ENCODE data around the gene PSME3.

The PSME3 gene

DNA sequence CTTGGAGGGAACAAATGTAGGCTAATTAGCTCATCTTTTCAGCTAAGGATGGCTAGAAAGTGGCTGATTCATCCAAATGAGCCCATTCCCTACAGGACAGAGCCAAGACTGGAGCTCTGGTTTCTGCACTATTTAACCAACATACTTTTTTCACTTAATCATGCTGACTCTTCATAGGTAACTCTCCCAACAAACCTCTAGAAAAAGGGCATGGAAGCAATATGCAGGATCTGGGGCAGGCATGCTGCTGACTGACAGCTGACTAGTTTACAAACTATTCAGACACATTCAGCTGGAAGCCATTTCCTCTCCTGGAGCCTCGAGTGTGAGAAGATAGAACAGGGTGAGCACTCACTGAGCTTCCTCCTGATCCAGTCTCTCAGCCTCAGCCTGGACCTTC lies 15.3 kb upstream of the PSME3 start:
- DNase-seq, result no peak

- DNase-seq, result no peak
Observed at GRCh38 chr17:42818379-42818778, 14.8 kb upstream of the PSME3 start.

DNA sequence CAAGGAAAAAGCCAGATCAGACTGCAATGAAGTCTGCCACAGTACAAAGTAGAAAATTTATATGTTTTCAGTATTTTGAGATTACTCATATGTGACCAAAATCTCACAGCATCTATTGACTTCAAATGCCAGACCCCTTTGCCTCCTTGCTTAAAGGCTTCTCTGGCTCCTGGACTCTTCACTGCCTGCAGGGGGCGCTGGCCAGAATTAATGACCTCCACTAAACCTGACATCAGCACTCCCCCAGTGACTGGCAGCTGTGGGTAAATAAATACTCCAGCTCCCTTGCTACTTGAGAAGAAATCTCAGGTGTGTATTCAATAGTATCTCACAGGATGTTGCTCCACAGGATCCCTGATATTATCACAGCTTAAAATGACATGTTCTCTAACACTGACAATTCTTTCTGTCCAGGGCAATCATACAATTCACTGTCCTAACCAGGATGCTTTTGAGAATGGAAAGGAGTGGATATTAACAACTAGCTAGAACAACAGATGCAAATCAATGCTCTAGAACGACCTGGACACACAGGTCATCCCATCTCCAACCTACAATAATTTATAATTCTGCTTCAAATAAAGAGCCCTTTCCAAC lies 13.2 kb upstream of the PSME3 start:
- DNase-seq, result no peak

GRCh38 chr17:42821176-42821575 lies 12.0 kb upstream of the PSME3 start:
- no peak for DNase-seq

GRCh38 chr17:42827472-42827871 lies 5.7 kb upstream of the PSME3 start:
- no peak for DNase-seq

GRCh38 chr17:42830971-42831370 lies 2.2 kb upstream of the PSME3 start:
- DNase-seq, result no peak

GRCh38 chr17:42832213-42832933 lies 824 bp upstream of the PSME3 start:
- DNase-seq, result no peak

GRCh38 chr17:42833767-42834422 lies 698 bp downstream of the PSME3 start:
- no peak for DNase-seq

DNA sequence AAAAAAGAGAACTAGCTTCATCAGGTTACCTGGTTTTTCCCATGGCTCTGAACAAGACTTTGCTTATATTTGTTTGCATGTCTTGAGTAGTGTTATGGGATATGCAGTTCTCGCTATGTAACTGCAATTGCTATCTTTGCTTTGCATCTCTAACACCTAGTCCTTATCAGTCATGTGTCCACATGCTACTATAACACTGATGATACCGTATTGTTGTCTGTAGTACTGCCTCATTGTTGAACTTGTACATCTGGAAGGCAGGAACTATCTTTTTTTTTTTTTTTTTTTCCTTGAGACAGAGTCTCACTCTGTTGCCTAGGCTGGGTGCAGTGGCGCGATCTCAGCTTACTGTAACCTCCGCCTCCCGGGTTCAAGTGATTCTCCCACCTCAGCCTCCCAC lies 2.5 kb downstream of the PSME3 start:
- DNase-seq, result no peak

DNA sequence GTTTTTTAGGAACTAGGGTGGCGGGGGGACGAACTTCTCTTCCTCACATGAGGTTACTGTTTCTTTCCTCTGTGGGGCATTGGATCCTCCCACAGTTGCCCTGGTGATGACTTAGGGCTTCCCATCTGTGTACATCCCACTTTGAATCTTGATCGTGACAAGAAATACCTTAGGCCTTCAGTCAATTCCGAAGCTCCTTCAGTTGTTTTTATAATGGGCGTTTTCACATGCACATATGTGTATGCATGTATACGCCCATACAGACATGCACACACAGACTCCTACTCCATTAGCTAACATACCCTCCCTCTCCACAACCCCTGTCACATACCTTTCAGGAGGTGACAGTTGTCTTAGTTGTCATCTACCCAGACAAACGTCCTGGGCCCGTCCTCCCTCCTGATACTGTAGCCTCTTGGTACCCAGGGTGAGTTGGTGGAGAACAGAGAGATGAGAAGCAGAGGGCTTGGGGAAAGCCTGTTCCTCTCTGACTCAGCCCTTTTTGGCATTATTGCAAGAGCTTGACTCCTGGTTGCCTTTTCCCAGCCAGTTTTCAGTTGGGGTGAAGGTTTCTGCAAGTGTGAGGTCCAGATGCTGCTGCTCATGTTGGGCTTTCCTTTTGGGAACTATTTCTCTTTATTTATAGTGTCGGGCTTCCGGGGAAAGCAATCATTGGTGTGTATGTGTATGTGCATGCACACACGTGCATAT lies 8.9 kb downstream of the PSME3 start:
- DNase-seq, result no peak

DNA sequence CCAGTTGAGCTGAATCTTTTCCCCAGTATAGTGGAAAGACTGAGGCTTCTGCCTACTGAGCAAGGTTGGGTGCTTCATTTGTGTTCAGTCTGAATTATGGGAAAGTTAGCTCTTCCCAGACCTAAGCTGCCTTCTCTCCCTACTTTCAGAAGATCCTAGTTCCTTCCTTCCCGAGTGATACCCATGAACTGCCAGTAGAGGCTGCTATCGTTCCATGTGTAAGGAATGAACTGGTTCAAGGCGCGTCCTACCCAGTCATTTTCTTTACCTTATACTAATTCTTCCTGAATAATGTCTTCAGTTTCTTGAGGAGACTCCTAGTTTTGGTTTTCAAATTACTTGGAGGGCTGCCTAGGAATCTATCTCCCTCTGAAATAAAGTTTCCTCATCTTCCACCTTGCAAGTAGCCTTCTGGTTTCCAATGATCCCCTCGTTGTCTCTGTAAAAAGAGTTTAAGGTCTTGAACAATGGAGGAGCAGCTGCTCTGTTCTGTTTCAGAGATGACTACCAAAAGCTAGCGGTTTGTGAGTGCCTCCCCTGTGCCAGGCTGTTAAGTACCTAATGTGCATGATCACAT lies 10.2 kb downstream of the PSME3 start:
- no peak for DNase-seq

DNA sequence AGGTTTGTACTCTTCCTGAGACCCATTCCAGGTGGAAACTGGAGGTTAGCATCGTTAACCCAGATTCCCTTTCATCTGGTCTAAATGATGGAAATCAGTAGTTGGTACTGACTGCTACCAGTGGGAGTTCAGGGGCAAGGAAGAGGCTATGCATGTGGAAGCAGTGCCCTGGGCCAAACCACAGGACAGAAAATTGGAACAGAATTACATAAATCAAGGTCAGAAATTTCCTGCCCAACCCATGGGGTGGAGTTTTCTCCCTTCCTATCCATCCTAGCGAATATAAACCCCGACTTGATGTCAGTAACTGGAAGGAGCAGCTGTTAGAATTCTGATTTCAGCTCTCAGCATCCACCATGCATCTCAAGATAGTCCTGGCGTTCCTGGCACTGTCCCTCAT lies 11.1 kb downstream of the PSME3 start, which contains the start of gene AOC2:
TSS of gene AOC2 (plus strand) at position 310 of the 400 bp plus-strand sequence. CDS start at position 357, 47 bp downstream.
- no peak for DNase-seq

- DNase-seq, result no peak
Observed at GRCh38 chr17:42844761-42845555, 11.8 kb downstream of the PSME3 start.

DNA sequence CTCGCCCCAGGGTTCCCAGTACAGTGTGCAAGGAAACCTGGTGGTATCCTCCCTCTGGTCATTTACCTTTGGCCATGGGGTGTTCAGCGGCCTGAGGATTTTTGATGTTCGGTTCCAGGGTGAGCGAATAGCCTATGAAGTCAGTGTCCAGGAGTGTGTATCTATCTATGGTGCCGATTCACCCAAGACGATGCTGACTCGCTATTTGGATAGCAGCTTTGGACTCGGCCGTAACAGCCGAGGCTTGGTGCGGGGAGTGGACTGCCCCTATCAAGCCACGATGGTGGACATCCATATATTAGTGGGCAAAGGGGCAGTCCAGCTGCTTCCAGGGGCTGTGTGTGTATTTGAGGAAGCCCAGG lies 12.3 kb downstream of the PSME3 start:
- no peak for DNase-seq

- DNase-seq, result no peak
Observed at GRCh38 chr17:42845918-42846593, 12.9 kb downstream of the PSME3 start.

- DNase-seq, result no peak
Observed at GRCh38 chr17:42846594-42847280, 13.5 kb downstream of the PSME3 start.

- no peak for DNase-seq
Observed at GRCh38 chr17:42848093-42848492, 14.9 kb downstream of the PSME3 start.

DNA sequence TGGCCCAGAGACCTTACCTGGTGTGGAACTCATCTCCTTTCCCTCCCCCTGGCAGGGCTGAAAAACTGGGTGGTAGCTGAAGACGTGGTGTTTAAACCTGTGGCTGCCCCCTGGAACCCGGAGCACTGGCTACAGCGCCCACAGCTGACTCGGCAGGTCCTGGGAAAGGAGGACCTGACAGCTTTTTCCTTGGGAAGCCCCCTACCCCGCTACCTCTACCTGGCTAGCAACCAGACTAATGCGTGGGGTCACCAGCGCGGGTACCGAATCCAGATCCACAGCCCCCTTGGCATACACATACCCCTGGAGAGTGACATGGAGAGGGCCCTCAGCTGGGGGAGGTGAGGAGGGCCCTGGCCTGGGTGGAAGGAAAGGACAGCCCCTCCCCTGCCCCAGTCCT lies 15.8 kb downstream of the PSME3 start:
- no peak for DNase-seq

DNA sequence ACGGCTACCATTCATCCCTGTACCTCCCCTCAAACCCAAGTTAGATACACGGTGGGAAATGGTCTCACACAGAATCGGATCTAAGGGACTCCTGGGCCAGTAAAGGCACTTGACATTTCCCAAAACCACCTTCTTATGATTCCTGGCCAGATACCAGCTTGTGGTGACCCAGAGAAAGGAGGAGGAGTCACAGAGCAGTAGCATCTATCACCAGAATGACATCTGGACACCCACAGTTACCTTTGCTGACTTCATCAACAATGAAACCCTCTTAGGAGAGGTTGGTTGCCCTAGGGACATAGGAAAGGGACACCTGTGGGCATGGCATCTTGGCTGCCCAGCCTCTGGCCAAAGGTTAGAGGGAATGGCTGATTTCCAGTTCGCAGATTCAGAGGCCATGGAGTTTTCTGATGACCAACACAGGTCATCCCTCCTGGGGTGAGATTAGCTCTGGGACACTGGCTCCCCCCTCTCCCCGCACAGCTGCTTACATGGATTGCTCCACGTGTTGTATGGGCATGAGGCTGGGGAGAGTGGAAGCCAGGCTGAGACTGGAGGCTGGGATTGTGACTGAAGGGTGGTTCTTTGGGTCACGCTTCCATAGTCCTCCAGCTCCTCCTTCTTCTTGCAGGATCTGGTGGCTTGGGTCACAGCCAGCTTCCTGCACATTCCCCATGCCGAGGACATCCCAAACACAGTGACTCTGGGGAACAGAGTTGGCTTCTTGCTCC lies 16.4 kb downstream of the PSME3 start:
- no peak for DNase-seq

- DNase-seq, result no peak
Observed at GRCh38 chr17:42850954-42851353, 17.8 kb downstream of the PSME3 start, which contains the start of gene AOC3. Gene AOC3 (plus strand): TSS chr17:42851199. CDS start chr17:42851344, 145 bp downstream.

Measured in activated gamma-delta T cell (primary cell).